Ishikawa (cell line): ENCODE results near the gene ZSCAN5C.

Source experiments
- CEBPB ChIP-seq: IDR thresholded peaks from 2 replicates; pipeline ENCODE4 v1.6.1; 2012
- EGR1 ChIP-seq: IDR thresholded peaks from 2 replicates; pipeline ENCODE4 v1.6.1; 2012
- EP300 ChIP-seq: IDR thresholded peaks from 2 replicates; pipeline ENCODE4 v1.6.1; 2012; ENCODE audit warnings: borderline replicate concordance
- MAX ChIP-seq: IDR thresholded peaks from 2 replicates; pipeline ENCODE4 v1.6.1; 2012
- NFIC ChIP-seq: IDR thresholded peaks from 2 replicates; pipeline ENCODE4 v1.6.1; 2012
- RAD21 ChIP-seq: IDR thresholded peaks from 2 replicates; pipeline ENCODE4 v1.6.1; 2012; ENCODE audit warnings: low read depth
- TCF12 ChIP-seq: IDR thresholded peaks from 2 replicates; pipeline ENCODE4 v1.6.1; 2012; ENCODE audit warnings: low read depth
- USF1 ChIP-seq: IDR thresholded peaks from 2 replicates; pipeline ENCODE4 v1.6.1; 2012
- YY1 ChIP-seq: IDR thresholded peaks from 2 replicates; pipeline ENCODE4 v1.6.1; 2012; ENCODE audit warnings: low read depth
- ZBTB7A ChIP-seq: IDR thresholded peaks from 2 replicates; pipeline ENCODE4 v1.6.1; 2012; ENCODE audit warnings: low read depth
- TF ChIP-seq, protein P1 (sequence below): IDR thresholded peaks from 2 replicates; pipeline ENCODE4 v1.6.1; 2012; ENCODE audit warnings: low read depth, mild to moderate bottlenecking

GRCh38 chr19:56211718-56212117 lies 9.6 kb downstream of the ZSCAN5C start:
- TF ChIP-seq, protein P1, sequence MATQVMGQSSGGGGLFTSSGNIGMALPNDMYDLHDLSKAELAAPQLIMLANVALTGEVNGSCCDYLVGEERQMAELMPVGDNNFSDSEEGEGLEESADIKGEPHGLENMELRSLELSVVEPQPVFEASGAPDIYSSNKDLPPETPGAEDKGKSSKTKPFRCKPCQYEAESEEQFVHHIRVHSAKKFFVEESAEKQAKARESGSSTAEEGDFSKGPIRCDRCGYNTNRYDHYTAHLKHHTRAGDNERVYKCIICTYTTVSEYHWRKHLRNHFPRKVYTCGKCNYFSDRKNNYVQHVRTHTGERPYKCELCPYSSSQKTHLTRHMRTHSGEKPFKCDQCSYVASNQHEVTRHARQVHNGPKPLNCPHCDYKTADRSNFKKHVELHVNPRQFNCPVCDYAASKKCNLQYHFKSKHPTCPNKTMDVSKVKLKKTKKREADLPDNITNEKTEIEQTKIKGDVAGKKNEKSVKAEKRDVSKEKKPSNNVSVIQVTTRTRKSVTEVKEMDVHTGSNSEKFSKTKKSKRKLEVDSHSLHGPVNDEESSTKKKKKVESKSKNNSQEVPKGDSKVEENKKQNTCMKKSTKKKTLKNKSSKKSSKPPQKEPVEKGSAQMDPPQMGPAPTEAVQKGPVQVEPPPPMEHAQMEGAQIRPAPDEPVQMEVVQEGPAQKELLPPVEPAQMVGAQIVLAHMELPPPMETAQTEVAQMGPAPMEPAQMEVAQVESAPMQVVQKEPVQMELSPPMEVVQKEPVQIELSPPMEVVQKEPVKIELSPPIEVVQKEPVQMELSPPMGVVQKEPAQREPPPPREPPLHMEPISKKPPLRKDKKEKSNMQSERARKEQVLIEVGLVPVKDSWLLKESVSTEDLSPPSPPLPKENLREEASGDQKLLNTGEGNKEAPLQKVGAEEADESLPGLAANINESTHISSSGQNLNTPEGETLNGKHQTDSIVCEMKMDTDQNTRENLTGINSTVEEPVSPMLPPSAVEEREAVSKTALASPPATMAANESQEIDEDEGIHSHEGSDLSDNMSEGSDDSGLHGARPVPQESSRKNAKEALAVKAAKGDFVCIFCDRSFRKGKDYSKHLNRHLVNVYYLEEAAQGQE: no peak
- TF ChIP-seq NFIC: no peak
- TF ChIP-seq RAD21: no peak
- no peak for TF ChIP-seq USF1
- no peak for TF ChIP-seq YY1
- no peak for TF ChIP-seq TCF12
- TF ChIP-seq CEBPB: no peak
- no peak for TF ChIP-seq EP300
- TF ChIP-seq ZBTB7A: no peak
- no peak for TF ChIP-seq MAX
- no peak for TF ChIP-seq EGR1
